Osteoblast (primary cell): Measurements from ENCODE around the gene MFF. TPM values are rescaled to one million over a fixed set of nuclear protein-coding genes. Genes with fewer than 3 reads are reported as not detected.

Experiments
- DNase-seq: peaks from one replicate; pipeline ENCODE4 v3.0.0; 2011; ENCODE audit warnings: low spot score, mixed read lengths; ENCODE audit not compliant: insufficient read length; ENCODE audit errors: missing footprints
- H2AFZ ChIP-seq: 2 replicates; pipeline ENCODE4 v1.6.0; 2011; ENCODE audit warnings: mild to moderate bottlenecking, low read length
- H3K27ac ChIP-seq: 2 replicates; pipeline ENCODE4 v1.5.1; 2011; ENCODE audit warnings: mild to moderate bottlenecking, low read depth, low read length, moderate library complexity
- H3K27me3 ChIP-seq: 2 replicates; pipeline ENCODE4 v1.6.0; 2012; ENCODE audit warnings: mild to moderate bottlenecking, control low read depth, inconsistent platforms, low read length, moderate library complexity; ENCODE audit not compliant: insufficient read depth
- H3K36me3 ChIP-seq: 2 replicates; pipeline ENCODE4 v1.5.1; 2011; ENCODE audit warnings: mild to moderate bottlenecking, low read length, control low read depth, moderate library complexity; ENCODE audit not compliant: insufficient read depth
- H3K4me1 ChIP-seq: 2 replicates; pipeline ENCODE4 v1.5.1; 2011; ENCODE audit warnings: mild to moderate bottlenecking, low read length, control low read depth, moderate library complexity; ENCODE audit not compliant: insufficient read depth
- H3K4me2 ChIP-seq: 2 replicates; pipeline ENCODE4 v1.6.0; 2011; ENCODE audit warnings: mild to moderate bottlenecking, low read length; ENCODE audit not compliant: insufficient read depth
- H3K4me3 ChIP-seq: fragments of 200-600 bp; sonication (generic); 3 replicates; pipeline ENCODE4 v1.5.1; 2012; ENCODE audit warnings: mild to moderate bottlenecking, low read length, inconsistent platforms; ENCODE audit not compliant: insufficient read depth
- H3K79me2 ChIP-seq: 2 replicates; pipeline ENCODE4 v1.6.0; 2012; ENCODE audit warnings: mild to moderate bottlenecking, low read length, control low read depth, inconsistent platforms; ENCODE audit not compliant: insufficient read depth
- H3K9me3 ChIP-seq: 2 replicates; pipeline ENCODE4 v1.5.1; 2011; ENCODE audit warnings: low read depth, low read length, control low read depth
- H4K20me1 ChIP-seq: 2 replicates; pipeline ENCODE4 v1.6.0; 2012; ENCODE audit warnings: mild to moderate bottlenecking, low read length, control low read depth; ENCODE audit not compliant: insufficient read depth
- CTCF ChIP-seq: IDR thresholded peaks from 2 replicates; pipeline ENCODE4 v1.5.1; 2011; ENCODE audit warnings: mild to moderate bottlenecking, low read depth, low read length, moderate library complexity; ENCODE audit errors: extremely low read depth
- total RNA-seq: library from RNA; depleted of rRNA; stranded (reverse); fragments of >200 nt; gene quantifications from 2 replicates; pipeline ENCODE4 v1.2.3, GENCODE V29; 2012

MFF gene
- total RNA-seq, 1 donor, result 101 TPM

DNA sequence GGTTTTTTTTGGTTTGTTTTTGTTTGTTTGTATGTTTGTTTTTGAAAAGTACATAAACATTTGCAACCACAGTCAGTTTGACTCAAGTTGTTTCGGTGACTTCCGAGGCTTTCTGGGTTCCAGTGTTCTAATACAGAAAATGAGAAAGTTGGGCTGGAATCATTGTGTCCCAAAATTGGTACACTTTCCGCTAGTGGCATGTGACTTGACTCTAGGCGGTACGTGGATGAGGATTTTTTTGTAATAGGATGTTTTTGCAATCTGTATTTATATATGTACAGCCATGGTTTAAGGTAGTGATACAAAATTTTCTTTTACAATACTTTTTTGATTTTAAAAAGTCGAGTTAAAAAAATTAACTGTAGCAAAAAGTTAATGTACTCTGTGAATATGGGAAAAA lies 1.7 kb downstream of the MFF start:
- peak overlapping the region; percentile 86 for H3K4me3 ChIP-seq
- no peak for DNase-seq
- peak overlapping the region; percentile 92 for H3K4me2 ChIP-seq
- H3K36me3 ChIP-seq, result peaks cover 14% of the 10 kb centered on the region
- H3K27me3 ChIP-seq, result no peaks in the 10 kb centered on the region
- peaks cover 68% of the 10 kb centered on the region for H3K79me2 ChIP-seq
- H3K9me3 ChIP-seq, result no peaks in the 10 kb centered on the region
- H3K27ac ChIP-seq, result peak overlapping the region; percentile 67
- no peak for TF ChIP-seq CTCF
- H4K20me1 ChIP-seq, result peaks cover 2% of the 10 kb centered on the region
- H2AFZ ChIP-seq, result no peak overlapping the region
- H3K4me1 ChIP-seq, result peaks cover 20% of the 10 kb centered on the region

GRCh38 chr2:227335713-227336112 lies 10.7 kb downstream of the MFF start:
- no peak for DNase-seq
- no peak for TF ChIP-seq CTCF
- Histone ChIP-seq H3K4me1 (no peaks in the 10 kb centered on the region), H3K27me3 (no peaks in the 10 kb centered on the region), H3K27ac (no peak overlapping the region), H3K36me3 (peaks cover 44% of the 10 kb centered on the region), H3K9me3 (no peaks in the 10 kb centered on the region), H4K20me1 (no peaks in the 10 kb centered on the region), H3K4me2 (no peak overlapping the region), H2AFZ (no peak overlapping the region), H3K4me3 (no peak overlapping the region), H3K79me2 (peaks cover 26% of the 10 kb centered on the region)

DNA sequence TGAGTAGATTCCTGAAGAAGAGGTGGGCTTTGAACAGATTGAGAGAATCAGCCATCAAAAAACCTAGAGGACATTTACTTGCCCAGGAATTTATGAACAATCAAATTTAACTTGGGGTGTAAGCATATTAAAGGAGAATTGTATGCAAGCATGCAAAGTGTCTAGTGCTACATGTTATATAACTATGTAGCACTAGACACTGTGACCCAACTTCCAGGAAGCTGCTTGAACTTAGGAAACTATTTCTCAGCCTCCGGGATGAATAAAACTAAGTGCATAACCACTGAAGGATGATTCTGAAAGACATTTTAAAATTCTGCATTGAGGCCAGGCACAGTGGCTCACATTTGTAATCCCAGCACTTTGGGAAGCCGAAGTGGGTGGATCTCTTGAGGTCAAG lies 12.4 kb downstream of the MFF start:
- Histone ChIP-seq H3K79me2 (peaks cover 15% of the 10 kb centered on the region), H3K36me3 (peaks cover 47% of the 10 kb centered on the region)
- no peak for TF ChIP-seq CTCF

DNA sequence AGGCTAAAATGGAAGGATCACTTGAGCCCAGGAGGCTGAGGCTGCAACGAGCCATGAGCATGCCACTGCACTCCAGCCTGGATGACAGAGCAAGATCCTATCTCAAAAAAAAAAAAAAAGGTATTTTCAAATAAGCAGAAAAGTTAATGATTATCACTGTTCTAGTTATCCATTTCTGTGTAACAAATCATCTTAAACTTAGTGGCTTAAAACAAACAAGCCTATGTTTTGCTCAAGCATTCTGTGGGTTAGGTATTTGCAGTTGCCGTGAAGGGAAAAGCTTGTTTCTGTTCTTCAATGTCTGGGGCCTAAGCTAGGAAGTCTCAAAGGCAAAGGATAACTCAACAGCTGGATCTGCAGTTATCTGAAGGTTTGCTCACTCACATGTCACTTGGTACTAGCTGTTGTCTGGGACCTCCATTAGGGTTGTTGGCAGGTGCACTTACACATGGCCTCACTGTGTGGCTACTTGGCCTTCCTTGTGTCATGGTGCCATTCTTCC lies 14.1 kb downstream of the MFF start:
- Histone ChIP-seq H3K4me1 (no peaks in the 10 kb centered on the region), H3K4me3 (no peak overlapping the region), H3K4me2 (no peak overlapping the region), H2AFZ (no peak overlapping the region), H4K20me1 (no peaks in the 10 kb centered on the region), H3K79me2 (peaks cover 4% of the 10 kb centered on the region), H3K9me3 (no peaks in the 10 kb centered on the region), H3K27ac (no peak overlapping the region), H3K36me3 (peaks cover 31% of the 10 kb centered on the region), H3K27me3 (no peaks in the 10 kb centered on the region)
- DNase-seq, result peak; percentile 29
- no peak for TF ChIP-seq CTCF

More for the DNA sequence above, 12.4 kb downstream of the MFF start:
- H4K20me1 ChIP-seq, result no peaks in the 10 kb centered on the region
- H3K27me3 ChIP-seq, result no peaks in the 10 kb centered on the region
- DNase-seq, result no peak
- H3K27ac ChIP-seq, result no peak overlapping the region
- H3K9me3 ChIP-seq, result no peaks in the 10 kb centered on the region
- H2AFZ ChIP-seq, result no peak overlapping the region
- H3K4me3 ChIP-seq, result no peak overlapping the region
- no peak overlapping the region for H3K4me2 ChIP-seq
- no peaks in the 10 kb centered on the region for H3K4me1 ChIP-seq
